ENCODE results near the gene SEMA3D.

SEMA3D gene

DNA sequence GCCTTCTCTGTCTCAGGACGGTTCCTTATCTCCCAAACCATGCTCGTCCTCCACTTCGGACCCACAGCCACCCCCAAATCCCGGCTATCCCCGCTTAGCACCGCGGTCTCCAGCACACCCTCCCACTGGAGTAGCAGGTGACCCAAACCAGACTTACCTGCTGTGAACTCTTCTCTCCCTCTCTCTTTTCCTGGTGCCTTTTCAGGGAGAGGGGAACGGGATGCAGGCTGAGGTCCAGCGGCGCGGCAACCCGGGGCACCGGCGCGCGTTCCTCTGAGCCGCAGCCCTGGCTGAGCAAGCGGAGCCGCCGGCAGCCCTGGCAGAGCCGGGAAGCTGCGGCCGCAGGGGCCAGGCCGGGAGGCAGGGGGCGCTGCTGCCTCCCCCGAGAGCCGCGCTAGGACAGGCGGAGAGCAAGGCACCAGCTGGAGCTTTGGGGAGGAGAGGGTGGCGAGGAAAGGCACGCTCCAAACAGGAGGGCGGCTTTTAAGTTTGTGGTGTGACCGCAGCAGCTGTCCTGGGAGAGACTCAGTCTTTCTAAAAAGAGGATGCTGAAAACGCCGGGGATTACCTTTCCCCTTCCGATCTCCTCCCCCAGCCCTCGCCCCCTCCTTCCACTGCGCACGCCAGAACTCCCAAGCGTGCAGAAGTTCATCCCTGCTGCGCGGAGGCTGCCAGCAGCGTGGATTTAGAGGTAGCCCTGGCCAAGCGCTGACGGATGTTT is at the start of gene SEMA3D:
SEMA3D (minus strand) TSS at position 536 of the 721 bp plus-strand sequence. CDS start 65,165 bp downstream, outside the sequence.
- TF ChIP-seq, protein P1, sequence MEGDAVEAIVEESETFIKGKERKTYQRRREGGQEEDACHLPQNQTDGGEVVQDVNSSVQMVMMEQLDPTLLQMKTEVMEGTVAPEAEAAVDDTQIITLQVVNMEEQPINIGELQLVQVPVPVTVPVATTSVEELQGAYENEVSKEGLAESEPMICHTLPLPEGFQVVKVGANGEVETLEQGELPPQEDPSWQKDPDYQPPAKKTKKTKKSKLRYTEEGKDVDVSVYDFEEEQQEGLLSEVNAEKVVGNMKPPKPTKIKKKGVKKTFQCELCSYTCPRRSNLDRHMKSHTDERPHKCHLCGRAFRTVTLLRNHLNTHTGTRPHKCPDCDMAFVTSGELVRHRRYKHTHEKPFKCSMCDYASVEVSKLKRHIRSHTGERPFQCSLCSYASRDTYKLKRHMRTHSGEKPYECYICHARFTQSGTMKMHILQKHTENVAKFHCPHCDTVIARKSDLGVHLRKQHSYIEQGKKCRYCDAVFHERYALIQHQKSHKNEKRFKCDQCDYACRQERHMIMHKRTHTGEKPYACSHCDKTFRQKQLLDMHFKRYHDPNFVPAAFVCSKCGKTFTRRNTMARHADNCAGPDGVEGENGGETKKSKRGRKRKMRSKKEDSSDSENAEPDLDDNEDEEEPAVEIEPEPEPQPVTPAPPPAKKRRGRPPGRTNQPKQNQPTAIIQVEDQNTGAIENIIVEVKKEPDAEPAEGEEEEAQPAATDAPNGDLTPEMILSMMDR (IDR thresholded peaks at IDR 0.05; ENCODE audit: low read depth, low read length, missing control alignments) = peak; percentile 94
- peak; percentile 70 for DNase-seq (ENCODE audit: extremely low read depth, low read depth)
- peak within 1 kb of the TSS; percentile 95 for H3K4me3 ChIP-seq (replicated peaks; ENCODE audit: low read depth, low read length)

DNA sequence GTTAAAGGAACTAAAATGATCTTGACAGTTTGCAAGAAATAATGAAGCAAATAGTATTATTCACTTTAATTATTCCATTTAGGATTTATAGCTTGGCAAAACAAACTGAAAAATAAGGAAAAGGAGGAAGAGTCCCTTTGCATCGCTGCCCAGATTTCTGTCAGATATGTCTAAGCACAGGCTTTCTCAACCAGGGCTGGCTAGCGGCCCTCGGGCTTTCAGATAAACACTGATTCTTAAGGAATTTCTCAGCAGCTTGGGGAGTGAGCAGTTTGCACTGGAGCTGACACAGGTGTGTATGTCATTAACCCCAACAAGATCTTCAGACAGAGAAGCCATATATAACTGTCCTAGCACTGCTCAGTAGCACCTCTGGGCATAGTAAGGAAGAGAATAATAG is 47.9 kb upstream of the SEMA3D start:
- TF ChIP-seq, protein P1 (IDR thresholded peaks at IDR 0.05; ENCODE audit: low read depth, low read length, missing control alignments) = no peak
- no peak overlapping the region for H3K4me3 ChIP-seq (replicated peaks; ENCODE audit: low read depth, low read length)
- DNase-seq (ENCODE audit: extremely low read depth, low read depth) = no peak

DNA sequence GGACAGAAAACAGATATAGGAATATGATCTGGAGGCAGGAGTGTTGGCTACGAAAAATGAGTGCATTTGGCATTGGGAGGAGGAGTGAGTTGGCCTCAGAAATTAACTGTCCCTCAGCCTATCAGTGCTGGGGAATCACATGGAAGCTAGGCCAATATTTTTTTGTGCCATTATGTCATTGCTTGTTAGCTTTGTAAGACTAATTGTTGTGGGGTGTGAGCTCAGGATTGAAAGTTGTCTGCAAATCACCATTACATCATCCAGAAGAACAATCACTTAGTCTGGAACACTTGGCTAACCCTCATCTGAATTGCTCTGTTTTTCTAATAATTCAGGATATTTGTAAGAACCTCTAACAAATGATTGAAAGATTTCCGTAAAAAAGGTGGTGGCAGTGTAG is 45.2 kb upstream of the SEMA3D start:
- H3K4me3 ChIP-seq (replicated peaks; ENCODE audit: low read depth, low read length) = no peak overlapping the region
- DNase-seq (ENCODE audit: extremely low read depth, low read depth) = no peak
- TF ChIP-seq, protein P1 (IDR thresholded peaks at IDR 0.05; ENCODE audit: low read depth, low read length, missing control alignments) = no peak

DNA sequence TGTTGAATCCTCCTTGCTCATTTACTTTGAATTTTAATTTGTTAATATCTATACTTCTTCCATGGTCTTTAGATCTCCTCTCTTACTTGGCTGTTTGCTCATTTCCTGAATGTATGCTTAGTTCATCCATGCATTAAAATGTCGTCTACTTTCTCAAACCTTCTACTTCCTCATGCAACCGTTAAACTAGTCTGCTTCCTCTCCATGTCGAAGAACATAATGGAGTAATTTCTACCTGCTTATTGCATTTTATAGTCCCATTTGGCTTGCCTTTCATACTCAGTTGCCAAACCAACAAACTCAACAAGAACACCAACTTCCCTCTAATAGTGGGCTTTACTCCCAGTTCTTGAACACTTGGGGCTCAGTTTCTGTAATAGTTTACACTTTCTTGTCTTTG is 43.8 kb upstream of the SEMA3D start:
- no peak for DNase-seq (ENCODE audit: extremely low read depth, low read depth)
- no peak overlapping the region for H3K4me3 ChIP-seq (replicated peaks; ENCODE audit: low read depth, low read length)
- TF ChIP-seq, protein P1 (IDR thresholded peaks at IDR 0.05; ENCODE audit: low read depth, low read length, missing control alignments) = no peak

DNA sequence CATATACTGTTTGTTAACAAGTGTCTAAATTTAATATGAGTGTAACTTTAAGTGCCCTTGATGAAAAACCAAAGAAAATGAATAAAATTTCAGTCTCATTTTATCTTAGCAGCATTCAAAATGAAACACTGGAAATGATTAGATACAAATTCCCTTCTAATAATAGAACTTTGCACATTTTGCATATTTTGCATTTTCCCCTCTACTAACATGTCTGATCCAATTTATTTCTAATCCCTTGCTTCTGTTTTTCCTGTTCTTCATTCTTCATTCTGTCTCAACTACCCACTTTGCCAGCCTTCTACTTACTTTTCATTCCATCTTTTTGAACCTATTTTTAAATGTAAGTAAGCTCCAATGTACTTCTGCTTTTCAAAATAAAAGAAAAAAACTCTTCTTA is 42.7 kb upstream of the SEMA3D start:
- TF ChIP-seq, protein P1 (IDR thresholded peaks at IDR 0.05; ENCODE audit: low read depth, low read length, missing control alignments) = no peak
- H3K4me3 ChIP-seq (replicated peaks; ENCODE audit: low read depth, low read length) = no peak overlapping the region
- DNase-seq (ENCODE audit: extremely low read depth, low read depth) = no peak

DNA sequence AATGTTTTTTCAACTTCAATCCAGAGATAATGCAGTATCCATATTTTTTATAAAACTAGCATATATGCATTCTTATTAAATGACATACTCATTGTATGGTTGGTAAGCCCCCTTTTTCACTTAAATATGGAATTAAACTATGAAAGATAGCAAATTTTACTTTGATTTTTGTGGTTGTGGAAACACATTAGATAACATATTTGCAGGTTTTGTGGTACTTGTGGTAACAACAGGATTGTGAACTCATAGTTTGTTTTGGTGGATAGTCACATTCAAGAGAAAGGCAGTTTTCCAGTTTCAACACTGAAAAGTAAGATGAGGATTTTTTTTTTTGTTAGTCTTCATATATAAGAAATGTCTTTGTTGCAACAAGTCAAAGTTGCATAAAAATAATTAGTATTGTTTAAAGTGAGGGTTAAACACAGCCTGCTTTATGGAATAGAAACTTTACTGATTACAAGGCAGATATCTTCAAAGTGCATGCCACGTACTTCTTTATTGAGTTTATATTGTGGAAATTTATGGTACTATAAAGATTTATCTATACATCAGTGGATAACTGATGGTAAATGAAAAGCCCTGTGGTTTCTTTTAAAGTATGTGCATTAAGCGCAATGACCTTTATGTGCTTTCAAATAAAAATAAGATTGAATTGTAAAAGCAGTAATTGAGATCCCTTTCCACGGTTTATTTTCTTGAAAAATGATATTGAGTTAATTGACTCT is 39.7 kb upstream of the SEMA3D start:
- DNase-seq (ENCODE audit: extremely low read depth, low read depth) = no peak
- TF ChIP-seq, protein P1 (IDR thresholded peaks at IDR 0.05; ENCODE audit: low read depth, low read length, missing control alignments) = no peak
- H3K4me3 ChIP-seq (replicated peaks; ENCODE audit: low read depth, low read length) = no peak overlapping the region

All from HFF-Myc (cell line).